Upper lobe of right lung (tissue), 1 donor: ENCODE results near the gene AKR1C1. TPM values are rescaled to one million over a fixed set of nuclear protein-coding genes. Genes with fewer than 3 reads are reported as not detected.
"Not testable (repeated sequence)": the region's sequence is repeated elsewhere in the genome, so short reads cannot be mapped to it uniquely, and the experiment has no call there.

Experiments
- ATAC-seq: fragments of 200-7000 bp; cut with Tn5 transposase; one replicate; pipeline ENCODE4 v1.9.1; 2020; ENCODE audit warnings: mild to moderate bottlenecking, moderate library complexity
- DNase-seq: peaks from one replicate; pipeline ENCODE4 v3.0.0-alpha.2; 2020
- H3K27ac ChIP-seq: fragments of 200-600 bp; one replicate; pipeline ENCODE4 v1.8.0; 2022
- H3K27me3 ChIP-seq: fragments of 200-600 bp; one replicate; pipeline ENCODE4 v1.8.0; 2022; ENCODE audit warnings: mild to moderate bottlenecking
- H3K36me3 ChIP-seq: fragments of 200-600 bp; one replicate; pipeline ENCODE4 v1.8.0; 2022
- H3K4me1 ChIP-seq: fragments of 200-600 bp; one replicate; pipeline ENCODE4 v1.8.0; 2022
- H3K4me3 ChIP-seq: fragments of 200-600 bp; one replicate; pipeline ENCODE4 v1.8.0; 2022; ENCODE audit warnings: mild to moderate bottlenecking
- H3K9me3 ChIP-seq: fragments of 200-600 bp; one replicate; pipeline ENCODE4 v1.8.0; 2022
- intact Hi-C: fragments of 100-400 bp; cut with DNase I; formaldehyde crosslinking; loops from one replicate; pipeline ENCODE4 v1.11.0; 2022
- total RNA-seq: library from RNA; stranded (reverse); fragmentation: NEBNext Ultra II Directional; extraction: Animal tissue kit (Norgen Biotek cat#: 25700); gene quantifications from one replicate; pipeline ENCODE4 v1.2.1, GENCODE V29; 2021
- TF ChIP-seq, protein P1 (sequence below): fragments of 200-600 bp; IDR thresholded peaks from one replicate; pipeline ENCODE4 v1.8.0; 2022; ENCODE audit warnings: antibody characterized with exemption
- donor health status: DM: no; HTN: yes; CAD: no; lungs with severe emphysema.

AKR1C1 gene
- total RNA-seq, 1 donor from 2014 or later = 42.0 TPM

DNA sequence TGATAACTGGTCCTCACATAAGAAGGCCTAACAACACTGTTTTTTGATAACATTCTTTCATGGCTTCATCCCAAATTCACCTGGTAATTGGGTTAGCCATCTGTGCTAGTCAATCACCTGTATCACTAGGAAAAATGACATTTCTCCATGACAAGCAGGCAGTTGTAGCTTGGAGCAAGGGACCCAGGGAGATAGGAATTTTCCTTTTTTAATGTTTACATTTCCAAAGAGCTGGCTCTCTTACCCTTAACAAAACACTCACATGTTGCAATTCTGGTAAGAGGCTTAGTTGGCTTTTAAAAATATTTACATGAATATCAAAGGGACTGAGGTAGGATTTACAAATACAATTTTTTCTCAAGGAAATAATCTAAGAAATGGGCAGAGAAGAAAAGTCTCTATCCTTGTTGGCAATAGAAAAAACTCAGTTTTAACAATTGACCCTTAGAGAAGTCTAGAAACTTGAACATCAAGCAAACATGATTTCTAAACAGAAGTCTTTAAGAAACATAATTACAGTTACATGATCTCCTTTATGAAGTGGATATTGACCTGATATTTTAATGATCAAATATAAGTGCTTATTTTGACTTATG is 16.1 kb upstream of the AKR1C1 start:
- peaks cover 31% of the 10 kb centered on the region for H3K4me1 ChIP-seq
- no peaks in the 10 kb centered on the region for H3K27me3 ChIP-seq
- ATAC-seq = peak; percentile 25
- intact Hi-C loops = no loop called here
- TF ChIP-seq, protein P1, sequence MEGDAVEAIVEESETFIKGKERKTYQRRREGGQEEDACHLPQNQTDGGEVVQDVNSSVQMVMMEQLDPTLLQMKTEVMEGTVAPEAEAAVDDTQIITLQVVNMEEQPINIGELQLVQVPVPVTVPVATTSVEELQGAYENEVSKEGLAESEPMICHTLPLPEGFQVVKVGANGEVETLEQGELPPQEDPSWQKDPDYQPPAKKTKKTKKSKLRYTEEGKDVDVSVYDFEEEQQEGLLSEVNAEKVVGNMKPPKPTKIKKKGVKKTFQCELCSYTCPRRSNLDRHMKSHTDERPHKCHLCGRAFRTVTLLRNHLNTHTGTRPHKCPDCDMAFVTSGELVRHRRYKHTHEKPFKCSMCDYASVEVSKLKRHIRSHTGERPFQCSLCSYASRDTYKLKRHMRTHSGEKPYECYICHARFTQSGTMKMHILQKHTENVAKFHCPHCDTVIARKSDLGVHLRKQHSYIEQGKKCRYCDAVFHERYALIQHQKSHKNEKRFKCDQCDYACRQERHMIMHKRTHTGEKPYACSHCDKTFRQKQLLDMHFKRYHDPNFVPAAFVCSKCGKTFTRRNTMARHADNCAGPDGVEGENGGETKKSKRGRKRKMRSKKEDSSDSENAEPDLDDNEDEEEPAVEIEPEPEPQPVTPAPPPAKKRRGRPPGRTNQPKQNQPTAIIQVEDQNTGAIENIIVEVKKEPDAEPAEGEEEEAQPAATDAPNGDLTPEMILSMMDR = no peak
- no peaks in the 10 kb centered on the region for H3K36me3 ChIP-seq
- H3K9me3 ChIP-seq = no peaks in the 10 kb centered on the region
- H3K27ac ChIP-seq = peak overlapping the region; percentile 75
- no peak overlapping the region for H3K4me3 ChIP-seq
- no peak for DNase-seq

DNA sequence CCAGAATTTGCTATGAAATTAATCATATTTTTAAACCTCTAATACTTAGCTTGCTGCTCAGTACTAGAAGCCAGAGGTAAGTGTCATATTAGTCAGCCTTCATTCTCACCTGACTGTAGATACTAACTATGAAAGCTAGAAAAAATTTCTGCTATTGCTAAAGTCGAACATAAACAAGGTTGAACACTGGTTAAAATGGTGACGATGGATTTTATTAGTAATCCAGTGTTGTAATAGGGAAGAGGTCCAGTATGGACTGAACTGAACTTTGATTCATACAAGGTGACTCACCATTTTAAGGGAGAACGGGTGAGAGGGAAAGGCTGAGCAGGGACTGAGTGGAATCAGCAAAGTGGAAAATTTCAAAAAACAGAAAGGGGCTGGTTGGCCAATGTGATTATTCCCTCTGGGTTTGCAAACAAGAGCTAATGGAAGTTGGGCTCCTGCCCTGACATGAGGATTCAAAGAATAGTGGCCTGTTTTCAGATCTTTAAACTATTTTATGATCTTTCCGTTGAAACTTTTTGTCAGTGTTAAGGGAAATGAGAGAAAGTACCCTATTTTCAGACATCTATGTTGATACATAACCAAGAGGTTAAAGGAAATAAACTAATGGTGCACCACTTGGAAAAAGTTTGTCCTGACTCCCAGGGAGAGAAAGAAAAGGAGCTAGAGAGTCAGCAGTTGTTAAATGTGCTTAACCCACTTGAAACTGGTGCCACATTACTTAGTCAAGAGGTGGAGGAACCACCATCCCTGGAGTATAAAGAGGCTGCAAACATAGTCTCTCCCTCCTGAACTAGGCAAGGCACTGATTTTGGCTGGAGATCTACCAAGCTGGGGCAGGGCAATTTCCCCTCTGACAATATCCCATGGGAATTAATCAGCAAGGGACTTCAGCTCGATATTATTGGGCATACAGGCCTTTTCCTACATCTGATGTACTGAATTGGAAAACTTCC is 15.3 kb upstream of the AKR1C1 start:
- ATAC-seq = peak; percentile 82
- no peaks in the 10 kb centered on the region for H3K27me3 ChIP-seq
- no peak for DNase-seq
- H3K9me3 ChIP-seq = no peaks in the 10 kb centered on the region
- H3K4me3 ChIP-seq = no peak overlapping the region
- intact Hi-C loops = no loop called here
- H3K36me3 ChIP-seq = no peaks in the 10 kb centered on the region
- H3K4me1 ChIP-seq = peaks cover 25% of the 10 kb centered on the region
- H3K27ac ChIP-seq = peak overlapping the region; percentile 75
- TF ChIP-seq, protein P1 = no peak

DNA sequence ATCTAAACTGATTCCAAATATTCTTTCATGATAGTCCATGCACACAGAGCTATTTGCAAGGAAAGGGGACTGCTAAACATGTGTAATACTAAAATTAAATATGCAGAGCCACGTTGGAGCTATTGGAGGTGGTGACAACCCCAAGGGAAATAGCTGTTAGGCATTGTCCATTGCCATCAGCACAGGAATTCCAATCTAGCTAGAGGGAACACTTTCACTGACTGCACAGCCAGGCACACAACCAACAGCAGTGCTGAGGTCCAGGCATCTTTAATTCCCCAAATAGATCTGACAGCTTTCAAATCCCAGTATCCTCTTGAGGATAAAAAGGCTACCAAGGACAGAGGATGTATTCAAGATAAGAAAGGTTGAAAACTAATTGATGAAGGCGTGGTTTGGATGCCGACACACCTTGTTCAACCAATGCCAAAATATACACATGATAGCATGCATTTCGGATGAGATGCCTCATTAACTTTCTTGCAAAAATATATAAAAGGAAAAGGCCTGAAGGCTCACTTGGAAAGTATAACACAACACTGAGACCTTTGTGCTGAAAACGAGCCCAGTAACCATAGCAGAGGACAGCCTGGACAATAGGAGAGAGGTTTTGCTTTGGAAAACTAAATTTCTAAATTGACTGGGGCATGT is 11.6 kb upstream of the AKR1C1 start:
- H3K27ac ChIP-seq, intact Hi-C loops: not testable (repeated sequence)
- H3K4me1 ChIP-seq = peaks cover 24% of the 10 kb centered on the region

DNA sequence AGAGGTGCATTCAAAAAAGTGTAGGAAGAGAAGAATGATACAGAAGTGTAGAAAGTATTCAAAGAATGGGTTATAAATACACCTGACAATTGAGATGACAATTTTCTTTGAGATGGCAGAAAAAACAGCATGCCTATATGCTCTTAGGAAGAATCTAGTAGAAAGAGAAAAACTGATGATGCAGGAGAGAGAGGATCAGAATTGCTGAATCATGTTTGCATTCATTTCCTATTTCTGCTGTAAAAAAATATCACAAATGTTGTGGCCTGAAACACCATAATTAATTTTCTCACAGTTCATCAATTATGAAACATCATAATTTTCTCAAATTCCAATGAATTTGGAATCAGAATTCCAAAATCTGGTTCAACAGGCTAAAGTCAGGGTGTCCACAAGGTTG is 9.8 kb upstream of the AKR1C1 start:
- TF ChIP-seq, protein P1 = no peak
- intact Hi-C loops = no loop called here
- no peaks in the 10 kb centered on the region for H3K27me3 ChIP-seq
- no peak overlapping the region for H3K27ac ChIP-seq
- H3K36me3 ChIP-seq = no peaks in the 10 kb centered on the region
- peaks cover 7% of the 10 kb centered on the region for H3K4me1 ChIP-seq
- DNase-seq (no peak), ATAC-seq (no peak)
- H3K9me3 ChIP-seq = no peaks in the 10 kb centered on the region
- H3K4me3 ChIP-seq = no peak overlapping the region

More for the DNA sequence above, 11.6 kb upstream of the AKR1C1 start:
- not testable (repeated sequence) for H3K36me3 ChIP-seq, H3K9me3 ChIP-seq, H3K4me3 ChIP-seq, H3K27me3 ChIP-seq, DNase-seq, ATAC-seq

DNA sequence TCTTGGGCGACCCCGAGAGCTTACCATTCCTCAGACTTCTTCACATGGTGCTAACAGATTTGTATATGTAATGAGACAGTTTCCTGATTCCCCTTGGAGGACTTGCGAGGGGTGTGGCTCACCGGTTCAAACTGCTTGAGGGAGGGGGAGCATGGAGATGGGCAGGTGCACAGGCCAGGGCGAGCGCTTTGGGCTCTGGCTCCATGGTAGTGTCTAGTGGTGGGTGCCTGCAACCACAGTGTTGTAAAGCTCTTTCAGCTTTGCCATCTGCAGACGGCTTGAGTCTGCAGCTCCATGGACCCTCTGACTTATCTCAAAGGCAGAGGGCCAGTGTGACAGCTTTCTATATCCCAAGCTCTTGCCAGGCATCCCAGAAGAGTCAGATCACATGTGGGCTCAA is 7.1 kb upstream of the AKR1C1 start:
- H3K27ac ChIP-seq, H3K4me1 ChIP-seq, H3K27me3 ChIP-seq, DNase-seq, H3K4me3 ChIP-seq, H3K9me3 ChIP-seq, H3K36me3 ChIP-seq, ATAC-seq, intact Hi-C loops: not testable (repeated sequence)

DNA sequence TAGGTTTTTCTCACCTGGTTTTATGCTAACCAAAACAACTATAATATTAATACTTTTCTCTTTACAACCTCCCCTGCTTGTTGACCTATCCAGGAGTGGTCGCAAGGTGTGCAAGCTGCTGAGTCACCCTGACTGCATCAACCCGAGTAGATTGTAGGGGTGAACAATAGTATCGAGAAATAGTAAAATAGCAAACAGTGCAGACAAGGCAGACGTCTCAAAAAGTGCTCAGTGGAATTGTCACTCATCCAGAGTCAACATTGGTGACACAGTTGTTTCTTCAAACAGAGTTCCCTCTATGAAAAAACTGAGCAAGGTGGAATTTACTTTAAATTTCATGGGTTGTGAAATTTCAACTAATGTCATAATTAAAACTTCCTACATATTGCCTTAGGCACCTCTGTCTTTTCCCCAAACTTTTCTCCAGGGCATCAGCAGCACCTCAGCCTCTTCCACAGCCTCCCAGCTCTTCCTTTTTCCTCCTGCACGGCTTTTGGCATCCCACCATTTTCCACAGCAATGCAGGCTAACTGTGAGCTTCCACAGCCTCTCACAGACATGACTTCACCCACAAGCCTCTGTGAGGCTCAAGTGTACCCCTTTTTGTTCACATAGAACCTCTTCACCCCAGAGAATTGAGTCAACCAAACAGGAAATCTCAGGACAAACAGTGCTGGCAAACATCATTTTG is 6.1 kb upstream of the AKR1C1 start:
- intact Hi-C loops, H3K4me1 ChIP-seq, H3K27ac ChIP-seq, DNase-seq, H3K36me3 ChIP-seq, ATAC-seq, H3K9me3 ChIP-seq, H3K27me3 ChIP-seq, H3K4me3 ChIP-seq: not testable (repeated sequence)

DNA sequence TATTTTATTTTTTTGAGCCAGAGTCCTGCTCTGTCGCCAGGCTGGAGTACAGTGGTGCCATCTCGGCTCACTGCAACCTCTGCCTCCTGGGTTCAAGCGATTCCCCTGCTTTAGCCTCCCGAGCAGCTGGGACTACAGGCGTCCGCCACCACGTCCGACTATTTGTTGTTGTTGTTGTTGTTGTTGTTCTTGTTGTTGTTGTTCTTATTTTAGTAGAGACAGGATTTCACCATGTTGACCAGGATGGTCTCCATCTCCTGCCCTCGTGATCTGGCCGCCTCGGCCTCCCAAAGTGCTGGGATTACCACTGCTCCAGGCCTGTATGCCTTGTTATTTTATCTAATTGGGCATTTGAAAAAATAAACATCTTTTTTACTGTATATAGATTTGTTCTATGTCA is 1.7 kb upstream of the AKR1C1 start:
- H3K27me3 ChIP-seq, H3K4me3 ChIP-seq, intact Hi-C loops, DNase-seq, H3K9me3 ChIP-seq, H3K27ac ChIP-seq, H3K4me1 ChIP-seq, ATAC-seq, H3K36me3 ChIP-seq: not testable (repeated sequence)

DNA sequence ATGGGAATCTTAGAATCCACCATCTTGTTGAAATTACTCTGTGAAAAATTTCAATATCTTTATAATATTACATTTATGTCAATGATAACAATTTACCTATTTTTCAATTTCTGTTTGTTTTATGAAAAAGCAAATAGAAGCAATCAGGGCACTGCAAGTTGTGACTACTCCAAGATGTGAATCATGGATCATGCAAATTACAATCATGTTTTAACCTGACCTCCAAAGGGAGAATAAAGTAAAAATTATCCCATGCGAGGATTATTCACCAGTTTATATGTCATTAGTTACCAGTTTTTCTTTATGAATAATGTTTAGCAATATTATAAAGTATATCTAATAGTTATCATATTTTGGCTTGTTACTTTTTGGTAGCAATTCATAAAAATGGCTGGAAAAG is 907 bp upstream of the AKR1C1 start:
- intact Hi-C loops, ATAC-seq, H3K27me3 ChIP-seq, DNase-seq, H3K4me1 ChIP-seq, H3K27ac ChIP-seq, H3K9me3 ChIP-seq, H3K36me3 ChIP-seq, H3K4me3 ChIP-seq: not testable (repeated sequence)

DNA sequence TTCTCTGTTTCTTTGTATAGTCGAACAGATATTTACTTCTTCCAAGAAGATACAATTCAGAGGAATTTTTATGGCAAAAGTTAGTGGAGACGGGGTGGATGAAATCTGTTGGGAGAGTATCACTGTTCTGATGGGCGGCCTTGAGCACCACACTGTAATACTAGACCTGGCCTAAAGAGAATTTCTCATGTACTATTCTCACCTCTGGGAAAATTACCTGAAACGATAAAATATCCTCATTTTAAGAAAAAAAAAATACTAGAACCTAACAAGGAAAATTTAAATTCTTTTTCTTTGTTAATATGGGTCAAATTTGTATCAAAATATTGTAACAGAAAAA is 570 bp downstream of the AKR1C1 start:
- DNase-seq, H3K27ac ChIP-seq, H3K27me3 ChIP-seq, H3K9me3 ChIP-seq, ATAC-seq, H3K4me1 ChIP-seq, intact Hi-C loops, H3K36me3 ChIP-seq: not testable (repeated sequence)
- peak overlapping the region; percentile 15 for H3K4me3 ChIP-seq

DNA sequence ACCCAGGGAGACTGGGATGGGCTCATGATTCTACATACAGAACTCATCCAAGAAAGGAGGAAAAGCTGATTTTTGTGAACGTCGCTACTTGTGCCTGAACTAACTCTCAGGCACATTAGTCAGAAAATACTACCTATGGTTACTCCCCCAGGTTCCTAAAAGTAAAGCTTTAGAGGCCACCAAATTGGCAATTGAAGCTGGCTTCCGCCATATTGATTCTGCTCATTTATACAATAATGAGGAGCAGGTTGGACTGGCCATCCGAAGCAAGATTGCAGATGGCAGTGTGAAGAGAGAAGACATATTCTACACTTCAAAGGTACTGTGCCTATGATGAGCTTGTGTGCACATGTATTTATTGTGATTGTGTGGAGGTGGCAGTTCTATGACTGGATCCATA is 2.5 kb downstream of the AKR1C1 start:
- DNase-seq, H3K27me3 ChIP-seq, H3K36me3 ChIP-seq, intact Hi-C loops, H3K9me3 ChIP-seq, H3K4me1 ChIP-seq, H3K27ac ChIP-seq, ATAC-seq, H3K4me3 ChIP-seq: not testable (repeated sequence)
